Keratinocyte (primary cell): ENCODE results near the gene MCM5. TPM values are rescaled to one million over a fixed set of nuclear protein-coding genes. Genes with fewer than 3 reads are reported as not detected.

Source experiments
- DNase-seq: peaks from one replicate; pipeline ENCODE4 v3.0.0-alpha.2; 2011; ENCODE audit warnings: low read depth, missing footprints, low spot score
- FAIRE-seq: peaks from 2 replicates; lab custom pipeline; 2011; peaks lifted over from hg19 to GRCh38; lab: Jason Lieb, UNC
- H2AFZ ChIP-seq: 2 replicates; pipeline ENCODE4 v1.6.0; 2012; ENCODE audit warnings: low read length, control low read depth, inconsistent platforms; ENCODE audit not compliant: control insufficient read depth
- H3K27ac ChIP-seq: 2 replicates; pipeline ENCODE4 v1.5.1; 2011; ENCODE audit warnings: low read length; ENCODE audit not compliant: control insufficient read depth, insufficient read depth
- H3K27me3 ChIP-seq: 3 replicates; pipeline ENCODE4 v1.6.0; 2011; ENCODE audit warnings: low read length; ENCODE audit not compliant: control insufficient read depth, insufficient read depth; ENCODE audit errors: extremely low read depth
- H3K36me3 ChIP-seq, 2 experiments: 2 replicates in 1 of 2; 3 replicates in 1 of 2; pipeline ENCODE4 v1.5.1; 2011; ENCODE audit warnings: low read length in 2 of 2, mild to moderate bottlenecking in 1 of 2; ENCODE audit not compliant: control insufficient read depth in 2 of 2, insufficient read depth in 2 of 2; ENCODE audit errors: extremely low read depth in 1 of 2
- H3K4me1 ChIP-seq: 3 replicates; pipeline ENCODE4 v1.5.1; 2011; ENCODE audit warnings: low read length; ENCODE audit not compliant: control insufficient read depth, insufficient read depth; ENCODE audit errors: extremely low read depth
- H3K4me2 ChIP-seq: 3 replicates; pipeline ENCODE4 v1.6.0; 2011; ENCODE audit warnings: low read depth, low read length; ENCODE audit not compliant: control insufficient read depth, insufficient read depth; ENCODE audit errors: extremely low read depth
- H3K4me3 ChIP-seq, 3 experiments: fragments of 200-600 bp in 1 of 3; sonication (generic) in 1 of 3; 2 replicates in 2 of 3; 3 replicates in 1 of 3; pipeline ENCODE4 v1.5.1; 2011 to 2016; ENCODE audit warnings: low read length in 3 of 3, mild to moderate bottlenecking in 3 of 3, control low read depth in 2 of 3, inconsistent platforms in 1 of 3, low read depth in 1 of 3, mixed read lengths in 1 of 3, mixed run types in 1 of 3, moderate library complexity in 1 of 3; ENCODE audit not compliant: control insufficient read depth in 2 of 3, insufficient read depth in 2 of 3; ENCODE audit errors: extremely low read depth in 1 of 3
- H3K79me2 ChIP-seq: 2 replicates; pipeline ENCODE4 v1.6.0; 2012; ENCODE audit warnings: low read length; ENCODE audit not compliant: control insufficient read depth, insufficient read depth
- H3K9ac ChIP-seq: 3 replicates; pipeline ENCODE4 v1.6.0; 2011; ENCODE audit warnings: low read length; ENCODE audit not compliant: control insufficient read depth, insufficient read depth; ENCODE audit errors: extremely low read depth
- H3K9me1 ChIP-seq: 3 replicates; pipeline ENCODE4 v1.6.0; 2011; ENCODE audit warnings: low read length; ENCODE audit not compliant: control insufficient read depth, insufficient read depth; ENCODE audit errors: extremely low read depth
- H3K9me3 ChIP-seq: 2 replicates; pipeline ENCODE4 v1.5.1; 2012; ENCODE audit warnings: low read depth, low read length; ENCODE audit not compliant: control insufficient read depth
- H4K20me1 ChIP-seq: 3 replicates; pipeline ENCODE4 v1.6.0; 2011; ENCODE audit warnings: low read length; ENCODE audit not compliant: control insufficient read depth, insufficient read depth; ENCODE audit errors: extremely low read depth
- CTCF ChIP-seq, 3 experiments: IDR thresholded peaks in 1 of 3; conservative IDR thresholded peaks in 1 of 3; optimal IDR thresholded peaks in 1 of 3; 2 replicates in 2 of 3; 3 replicates in 1 of 3; pipeline versions ENCODE3 to v1.5.1; 2011; ENCODE audit warnings: low read length in 3 of 3, mild to moderate bottlenecking in 3 of 3, moderate library complexity in 2 of 3, control low read depth in 1 of 3, inconsistent platforms in 1 of 3; ENCODE audit not compliant: insufficient read depth in 2 of 3; ENCODE audit errors: extremely low read depth in 1 of 3
- EZH2 ChIP-seq: IDR thresholded peaks from one replicate; pipeline ENCODE4 v1.6.1; 2012; ENCODE audit warnings: inconsistent platforms, mild to moderate bottlenecking, low read length, moderate library complexity
- dilution Hi-C: fragments of 300-500 bp; cut with MboI; formaldehyde crosslinking; loops from one replicate; pipeline ENCODE4 v1.7.0; 2020; ENCODE audit warnings: low sequenced_read_pairs; ENCODE audit not compliant: extremely low pct_ligation_motif_present
- polyA plus RNA-seq, 5 experiments: library from polyadenylated mRNA; depleted of rRNA in 3 of 5; stranded (reverse) in 3 of 5; stranded (forward) in 1 of 5; unstranded in 1 of 5; fragments of >200 nt; gene quantifications; 1 replicate in 1 of 5; 2 replicates in 3 of 5; 3 replicates in 1 of 5; pipeline versions ENCODE4 v1.2.1 to v1.2.3, GENCODE V29; 2011 to 2012; ENCODE audit warnings: missing spikeins in 2 of 5, low read depth in 1 of 5, low replicate concordance in 1 of 5

The MCM5 gene
- polyA plus RNA-seq, 1 donor (not counting 4 experiments of a cell fraction or from before 2014, with no cell fraction given) = 24.4 TPM

- H3K9me3 ChIP-seq = no peaks in the 10 kb centered on the region
- no peaks in the 10 kb centered on the region for H3K79me2 ChIP-seq
- no peaks in the 10 kb centered on the region for H4K20me1 ChIP-seq
- H3K4me1 ChIP-seq = no peaks in the 10 kb centered on the region
- no peak overlapping the region for H2AFZ ChIP-seq
- FAIRE-seq (no peak), DNase-seq (no peak)
- H3K27ac ChIP-seq = no peak overlapping the region
- no peaks in the 10 kb centered on the region for H3K9me1 ChIP-seq
- H3K4me2 ChIP-seq = no peak overlapping the region
- H3K36me3 ChIP-seq = no peaks in the 10 kb centered on the region
- no peaks in the 10 kb centered on the region for H3K27me3 ChIP-seq
- dilution Hi-C loops = no loop called here
- H3K4me3 ChIP-seq = no peak overlapping the region
- no peak for TF ChIP-seq CTCF (optimal IDR thresholded peaks at IDR 0.05 in 1 of 3, IDR thresholded peaks at IDR 0.05 in 1 of 3, conservative IDR thresholded peaks at IDR 0.05 in 1 of 3; ENCODE audit: extremely low read depth in 1 of 3, insufficient read depth in 2 of 3, low read length in 3 of 3)
- no peak overlapping the region for H3K9ac ChIP-seq
These were observed 72.5 kb downstream of the MCM5 start for GRCh38 chr22:35472488-35472887.

GRCh38 chr22:35473971-35474370 lies 74.0 kb downstream of the MCM5 start:
- Histone ChIP-seq H3K27me3 (peaks cover 9% of the 10 kb centered on the region), H3K27ac (no peak overlapping the region), H3K9me3 (no peaks in the 10 kb centered on the region), H3K4me2 (no peak overlapping the region), H3K79me2 (no peaks in the 10 kb centered on the region), H3K4me1 (no peaks in the 10 kb centered on the region), H3K9ac (no peak overlapping the region), H3K9me1 (no peaks in the 10 kb centered on the region), H3K36me3 (no peaks in the 10 kb centered on the region), H2AFZ (no peak overlapping the region), H3K4me3 (no peak overlapping the region), H4K20me1 (no peaks in the 10 kb centered on the region)
- no peak for TF ChIP-seq EZH2
- TF ChIP-seq CTCF (optimal IDR thresholded peaks at IDR 0.05 in 1 of 3, IDR thresholded peaks at IDR 0.05 in 1 of 3, conservative IDR thresholded peaks at IDR 0.05 in 1 of 3; ENCODE audit: extremely low read depth in 1 of 3, insufficient read depth in 2 of 3, low read length in 3 of 3) = no peak
- DNase-seq (no peak), FAIRE-seq (no peak)
- dilution Hi-C loops = no loop called here

Other genes starting within 250 kb of the MCM5 start
- gene HMGXB4, start 142.6 kb upstream of the MCM5 start, polyA plus RNA-seq = 15.4 to 22.6 TPM (median 22.4 TPM) in 3 replicates
- gene TOM1, start 100.2 kb upstream of the MCM5 start, polyA plus RNA-seq = 17.4 to 32.5 TPM (median 18.3 TPM) in 3 replicates
- gene HMOX1, start 19.0 kb upstream of the MCM5 start, polyA plus RNA-seq = 1.5 to 4.5 TPM (median 2.5 TPM) in 3 replicates
- gene RASD2, start 140.7 kb downstream of the MCM5 start, polyA plus RNA-seq = 0.01 to 0.03 TPM in 2 of 3 replicates, not detected in the other
- not detected in 3 replicates for gene MB, start 217.2 kb downstream of the MCM5 start, polyA plus RNA-seq
- gene APOL6, start 248.3 kb downstream of the MCM5 start, polyA plus RNA-seq = 2.6 to 4.3 TPM (median 4.2 TPM) in 3 replicates